ENCODE measurements around the gene ATP1A2.

ATP1A2 gene

GRCh38 chr1:160115545-160116282 is at the start of gene ATP1A2:
ATP1A2 (plus strand) TSS chr1:160115759; CDS start chr1:160115862, 103 bp downstream.
- no peak for DNase-seq (ENCODE audit: low spot score)

DNA sequence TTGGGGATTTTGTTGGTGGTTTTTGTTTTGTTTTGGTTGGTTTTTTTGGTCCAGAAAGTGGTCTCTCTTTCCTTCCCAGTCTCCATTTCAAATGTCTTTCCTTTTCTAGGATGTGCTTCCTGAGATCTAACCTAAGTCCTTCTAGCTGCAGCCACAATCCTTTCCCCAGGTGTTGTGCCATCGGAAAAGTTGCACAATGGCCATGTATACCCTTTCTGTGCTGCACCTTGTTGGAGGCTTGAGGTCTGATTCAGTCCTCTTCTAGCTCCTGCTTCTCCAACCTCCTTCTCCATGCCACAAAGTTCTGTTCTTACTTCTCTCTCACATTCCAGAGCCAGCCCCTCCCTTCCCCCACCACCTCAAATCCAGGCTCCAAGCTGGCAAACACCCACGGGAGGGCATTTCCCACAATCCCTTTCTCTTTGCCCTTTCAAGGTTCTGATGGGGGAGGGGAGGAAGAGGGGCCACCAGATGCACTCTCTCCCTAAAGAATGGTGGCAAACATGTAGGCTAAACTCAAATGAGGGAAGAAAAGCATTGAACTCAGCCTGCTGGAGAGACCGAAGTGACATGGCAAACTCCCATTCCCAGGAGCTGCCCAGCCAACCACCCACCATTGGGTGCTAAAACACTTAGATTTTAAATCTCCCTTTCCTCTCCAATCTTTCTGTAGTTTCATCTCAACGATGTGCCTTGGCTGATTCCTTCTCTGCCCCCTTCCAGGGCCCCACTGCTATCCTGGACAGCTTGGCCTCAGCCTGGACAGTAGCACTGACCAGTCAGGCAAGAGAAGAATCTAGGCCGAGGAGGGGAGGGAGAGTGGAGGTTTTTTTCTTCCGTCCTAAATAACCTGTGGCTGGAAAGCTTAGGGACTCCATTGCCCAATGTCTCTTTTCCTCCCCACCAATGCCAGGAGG is 48.5 kb upstream of the ATP1A2 start:
- no peak for DNase-seq (ENCODE audit: low spot score)

DNA sequence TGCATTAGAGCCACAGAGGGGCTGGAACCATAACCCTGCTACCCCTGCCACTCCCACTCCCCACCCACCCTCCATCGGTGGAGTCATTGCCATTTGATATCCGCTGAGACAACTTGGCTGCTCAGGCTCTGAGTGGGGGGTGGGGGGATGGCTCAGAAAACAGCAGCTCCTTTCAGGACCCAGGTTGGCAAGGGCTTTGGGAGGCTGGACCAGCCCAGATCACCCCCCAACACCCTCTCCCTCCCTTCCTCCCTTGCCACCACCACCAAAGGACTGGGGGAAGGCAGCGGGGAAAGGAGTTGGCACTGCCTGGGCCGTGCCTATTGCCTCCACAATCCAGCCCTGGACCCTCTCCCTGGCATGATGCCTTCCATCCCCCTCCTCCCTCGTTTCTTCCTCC is 47.3 kb upstream of the ATP1A2 start:
- DNase-seq (ENCODE audit: low spot score): no peak

DNA sequence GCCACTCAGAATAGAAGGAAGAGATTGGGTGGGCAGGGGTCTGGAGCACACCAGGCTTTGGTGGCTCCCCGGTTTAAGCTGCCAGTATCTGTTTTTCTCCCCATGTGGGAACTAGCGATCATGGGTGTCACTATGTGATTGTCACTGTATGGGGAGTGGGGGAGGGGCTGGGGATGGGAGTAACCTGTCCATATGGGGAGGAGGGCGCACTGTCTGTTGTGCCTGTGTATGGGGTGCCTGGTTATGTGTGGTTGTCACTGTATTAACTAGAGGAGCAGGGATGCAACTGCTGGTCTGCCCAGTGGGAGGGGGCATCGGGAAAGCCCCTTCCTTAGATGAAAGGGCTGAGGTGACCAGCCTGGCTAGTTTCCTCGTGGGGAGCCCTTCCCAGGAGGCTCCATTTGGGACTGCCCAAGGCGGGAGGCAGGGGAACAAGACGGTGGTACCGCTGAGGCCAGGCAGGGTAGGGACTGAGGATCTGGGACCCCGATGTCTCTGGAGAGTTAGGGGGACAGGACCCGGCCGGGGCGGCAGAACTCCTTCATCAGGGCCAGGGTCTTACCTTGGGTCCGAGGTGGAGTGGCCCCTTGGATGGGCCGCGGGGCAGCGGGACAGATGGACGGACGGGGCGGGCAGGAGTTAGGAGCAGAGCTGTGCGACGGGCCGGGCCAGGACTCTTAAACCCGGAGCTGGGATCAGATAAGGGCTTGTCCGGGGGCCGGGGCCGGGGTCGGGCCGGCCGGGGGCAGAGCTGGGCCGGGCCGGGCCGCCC is 45.9 kb upstream of the ATP1A2 start, which contains the start of gene KCNJ10:
KCNJ10 (minus strand) TSS at position 701 of the 772 bp plus-strand sequence. CDS start 27,628 bp downstream, outside the sequence.
- no peak for DNase-seq (ENCODE audit: low spot score)

- DNase-seq (ENCODE audit: low spot score): peak; percentile 76
Measured at GRCh38 chr1:160070243-160071163, 45.1 kb upstream of the ATP1A2 start.

DNA sequence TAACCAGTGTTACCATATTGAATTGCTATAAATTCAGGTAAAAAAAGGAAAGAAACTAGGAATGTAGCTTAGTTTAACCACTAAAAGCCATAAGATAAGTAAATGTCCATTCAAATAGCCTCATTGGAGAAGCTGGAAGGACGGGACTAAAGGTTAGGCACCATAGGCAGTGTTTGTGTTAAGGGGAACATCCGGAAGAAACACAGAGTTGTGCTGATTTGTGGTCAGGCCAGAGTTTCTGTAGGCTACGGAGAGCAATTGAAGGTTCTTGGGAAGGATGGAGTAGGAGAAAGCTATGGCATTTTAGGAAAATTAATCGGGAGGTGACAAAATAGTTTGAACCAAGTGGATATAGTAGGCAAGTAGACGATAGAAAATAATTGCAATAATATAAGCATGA is 44.3 kb upstream of the ATP1A2 start:
- DNase-seq (ENCODE audit: low spot score): no peak

GRCh38 chr1:160074865-160075264 is 40.7 kb upstream of the ATP1A2 start:
- no peak for DNase-seq (ENCODE audit: low spot score)

GRCh38 chr1:160075836-160076235 is 39.7 kb upstream of the ATP1A2 start:
- no peak for DNase-seq (ENCODE audit: low spot score)

GRCh38 chr1:160076295-160076694 is 39.3 kb upstream of the ATP1A2 start:
- DNase-seq (ENCODE audit: low spot score): no peak

- DNase-seq (ENCODE audit: low spot score): no peak
Measured at GRCh38 chr1:160077486-160077885, 38.1 kb upstream of the ATP1A2 start.

- DNase-seq (ENCODE audit: low spot score): peak; percentile 35
Measured at GRCh38 chr1:160078512-160079195, 36.9 kb upstream of the ATP1A2 start.

- DNase-seq (ENCODE audit: low spot score): no peak
Measured at GRCh38 chr1:160079448-160079847, 36.1 kb upstream of the ATP1A2 start.

- DNase-seq (ENCODE audit: low spot score): no peak
Measured at GRCh38 chr1:160080381-160081100, 35.0 kb upstream of the ATP1A2 start.

GRCh38 chr1:160081261-160081936 is 34.2 kb upstream of the ATP1A2 start, which contains the start of gene KCNJ9:
KCNJ9 (plus strand) TSS chr1:160081538; CDS start chr1:160084031, 2,493 bp downstream.
- DNase-seq (ENCODE audit: low spot score): peak; percentile 99

GRCh38 chr1:160082487-160082886 is 33.1 kb upstream of the ATP1A2 start:
- DNase-seq (ENCODE audit: low spot score): peak; percentile 73

DNA sequence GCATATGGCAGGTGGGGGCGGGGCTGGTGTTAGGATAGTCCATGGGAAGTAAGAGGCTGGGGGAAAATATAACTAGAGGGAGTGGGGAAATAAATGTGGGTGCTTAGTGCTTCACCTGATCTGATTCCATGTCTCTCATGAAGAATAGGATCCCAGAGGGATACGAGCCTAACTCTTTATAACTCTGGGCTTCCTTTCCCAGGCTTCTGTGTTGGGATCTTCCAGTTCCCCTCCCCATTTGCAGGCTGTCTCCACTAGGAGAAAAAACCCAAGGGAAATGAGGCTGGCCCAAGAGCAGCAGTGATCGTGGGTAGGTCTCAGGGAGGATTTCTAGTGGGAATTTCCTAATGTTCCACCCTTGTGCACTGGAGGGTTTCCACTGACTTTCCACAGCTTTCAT is 32.6 kb upstream of the ATP1A2 start:
- DNase-seq (ENCODE audit: low spot score): no peak

DNA sequence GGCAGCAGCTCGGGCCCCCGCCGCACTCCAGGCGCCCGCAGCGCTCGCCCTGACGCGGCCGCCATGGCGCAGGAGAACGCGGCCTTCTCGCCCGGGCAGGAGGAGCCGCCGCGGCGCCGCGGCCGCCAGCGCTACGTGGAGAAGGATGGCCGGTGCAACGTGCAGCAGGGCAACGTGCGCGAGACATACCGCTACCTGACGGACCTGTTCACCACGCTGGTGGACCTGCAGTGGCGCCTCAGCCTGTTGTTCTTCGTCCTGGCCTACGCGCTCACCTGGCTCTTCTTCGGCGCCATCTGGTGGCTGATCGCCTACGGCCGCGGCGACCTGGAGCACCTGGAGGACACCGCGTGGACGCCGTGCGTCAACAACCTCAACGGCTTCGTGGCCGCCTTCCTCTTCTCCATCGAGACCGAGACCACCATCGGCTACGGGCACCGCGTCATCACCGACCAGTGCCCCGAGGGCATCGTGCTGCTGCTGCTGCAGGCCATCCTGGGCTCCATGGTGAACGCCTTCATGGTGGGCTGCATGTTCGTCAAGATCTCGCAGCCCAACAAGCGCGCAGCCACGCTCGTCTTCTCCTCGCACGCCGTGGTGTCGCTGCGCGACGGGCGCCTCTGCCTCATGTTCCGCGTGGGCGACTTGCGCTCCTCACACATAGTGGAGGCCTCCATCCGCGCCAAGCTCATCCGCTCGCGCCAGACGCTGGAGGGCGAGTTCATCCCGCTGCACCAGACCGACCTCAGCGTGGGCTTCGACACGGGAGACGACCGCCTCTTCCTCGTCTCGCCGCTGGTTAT is 31.4 kb upstream of the ATP1A2 start:
- peak; percentile 85 for DNase-seq (ENCODE audit: low spot score)

DNA sequence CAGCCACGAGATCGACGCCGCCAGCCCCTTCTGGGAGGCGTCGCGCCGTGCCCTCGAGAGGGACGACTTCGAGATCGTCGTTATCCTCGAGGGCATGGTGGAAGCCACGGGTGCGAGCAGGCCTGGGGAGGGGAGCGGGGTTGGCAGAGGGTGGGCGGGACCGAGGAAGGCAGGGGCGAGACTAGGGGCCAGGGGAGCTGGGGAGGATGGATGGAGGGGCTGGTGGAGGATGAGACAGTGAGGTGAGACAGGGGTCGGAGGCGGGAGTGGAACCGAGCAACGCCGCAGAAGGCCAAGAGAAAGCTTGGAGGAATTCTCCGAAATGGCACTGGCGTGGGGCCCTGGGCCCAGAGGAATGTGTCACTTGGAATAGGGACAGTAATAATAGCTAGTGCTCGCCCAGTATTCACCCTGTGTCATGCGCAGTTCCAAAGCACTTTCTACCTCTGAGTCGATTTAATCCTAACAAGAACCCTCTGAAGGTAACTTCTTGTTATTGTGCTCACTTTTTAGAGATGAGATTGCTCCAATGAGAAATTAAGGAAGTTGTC is 30.7 kb upstream of the ATP1A2 start:
- DNase-seq (ENCODE audit: low spot score): no peak

Measured in cerebellar cortex (tissue), 1 donor.